ENCODE results near the gene CAD. TPM values are rescaled to one million over a fixed set of nuclear protein-coding genes. Genes with fewer than 3 reads are reported as not detected.
"Not testable (repeated sequence)": the region's sequence is repeated elsewhere in the genome, so short reads cannot be mapped to it uniquely, and the experiment has no call there.

CAD gene
- 11.0 TPM for total RNA-seq
- long read RNA-seq, partial matches to known transcripts, result 3 of 5 reads
- long read RNA-seq, other reads (novel, unspliced or antisense), result 2 of 5 reads

GRCh38 chr2:27217173-27218121, at the start of gene CAD:
Gene CAD (plus strand): TSS chr2:27217369. CDS start chr2:27217552, 183 bp downstream.
- intact Hi-C loops (cut with DNase I), result no loop called here
- DNase-seq (ENCODE audit: low spot score), result peak; percentile 92

GRCh38 chr2:27170581-27171337, 46.4 kb upstream of the CAD start:
- intact Hi-C loops (cut with DNase I), result no loop called here
- DNase-seq (ENCODE audit: low spot score), result peak; percentile 26

GRCh38 chr2:27171351-27171848, 45.8 kb upstream of the CAD start:
- no peak for DNase-seq (ENCODE audit: low spot score)
- intact Hi-C loops (cut with DNase I), result no loop called here

- no peak for DNase-seq (ENCODE audit: low spot score)
- intact Hi-C loops (cut with DNase I), result no loop called here
Observed at GRCh38 chr2:27174638-27175037, 42.5 kb upstream of the CAD start.

- DNase-seq (ENCODE audit: low spot score), result no peak
- intact Hi-C loops (cut with DNase I), result no loop called here
Observed at GRCh38 chr2:27175330-27175729, 41.8 kb upstream of the CAD start.

GRCh38 chr2:27175781-27176180, 41.4 kb upstream of the CAD start:
- DNase-seq (ENCODE audit: low spot score); intact Hi-C loops (cut with DNase I): not testable (repeated sequence)

- intact Hi-C loops (cut with DNase I), result no loop called here
- DNase-seq (ENCODE audit: low spot score), result no peak
Observed at GRCh38 chr2:27177441-27178351, 39.5 kb upstream of the CAD start.

GRCh38 chr2:27178469-27178868, 38.7 kb upstream of the CAD start:
- intact Hi-C loops (cut with DNase I), result no loop called here
- no peak for DNase-seq (ENCODE audit: low spot score)

GRCh38 chr2:27179344-27180000, 37.7 kb upstream of the CAD start:
- no peak for DNase-seq (ENCODE audit: low spot score)
- intact Hi-C loops (cut with DNase I), result no loop called here

GRCh38 chr2:27182346-27182745, 34.8 kb upstream of the CAD start:
- intact Hi-C loops (cut with DNase I), result no loop called here

GRCh38 chr2:27184115-27184514, 33.1 kb upstream of the CAD start:
- no peak for DNase-seq (ENCODE audit: low spot score)
- intact Hi-C loops (cut with DNase I), result no loop called here

More at GRCh38 chr2:27182346-27182745, 34.8 kb upstream of the CAD start:
- no peak for DNase-seq (ENCODE audit: low spot score)

GRCh38 chr2:27185331-27186026, 31.7 kb upstream of the CAD start:
- no peak for DNase-seq (ENCODE audit: low spot score)
- intact Hi-C loops (cut with DNase I), result no loop called here

GRCh38 chr2:27186613-27187345, 30.4 kb upstream of the CAD start:
- intact Hi-C loops (cut with DNase I), result no loop called here
- no peak for DNase-seq (ENCODE audit: low spot score)

- intact Hi-C loops (cut with DNase I), result loop anchor here (2.0 kb wide), 1 partner anchor 91 kb away; no protein-coding TSS in a partner anchor
- DNase-seq (ENCODE audit: low spot score), result no peak
Observed at GRCh38 chr2:27189989-27190388, 27.2 kb upstream of the CAD start.

- DNase-seq (ENCODE audit: low spot score), result no peak
- intact Hi-C loops (cut with DNase I), result loop anchor here (2.0 kb wide), 1 partner anchor 92 kb away; no protein-coding TSS in a partner anchor
Observed at GRCh38 chr2:27191070-27191829, 25.9 kb upstream of the CAD start.

GRCh38 chr2:27194538-27195354, 22.4 kb upstream of the CAD start:
- no peak for DNase-seq (ENCODE audit: low spot score)
- intact Hi-C loops (cut with DNase I), result no loop called here
